NCI-H2081 (cell line): Measurements from ENCODE around the gene UIMC1.

Experiments
- DNase-seq, 2 experiments: peaks; one replicate each; lab custom pipeline; 2025; lab: John Stamatoyannopoulos, UW

Gene UIMC1

DNA sequence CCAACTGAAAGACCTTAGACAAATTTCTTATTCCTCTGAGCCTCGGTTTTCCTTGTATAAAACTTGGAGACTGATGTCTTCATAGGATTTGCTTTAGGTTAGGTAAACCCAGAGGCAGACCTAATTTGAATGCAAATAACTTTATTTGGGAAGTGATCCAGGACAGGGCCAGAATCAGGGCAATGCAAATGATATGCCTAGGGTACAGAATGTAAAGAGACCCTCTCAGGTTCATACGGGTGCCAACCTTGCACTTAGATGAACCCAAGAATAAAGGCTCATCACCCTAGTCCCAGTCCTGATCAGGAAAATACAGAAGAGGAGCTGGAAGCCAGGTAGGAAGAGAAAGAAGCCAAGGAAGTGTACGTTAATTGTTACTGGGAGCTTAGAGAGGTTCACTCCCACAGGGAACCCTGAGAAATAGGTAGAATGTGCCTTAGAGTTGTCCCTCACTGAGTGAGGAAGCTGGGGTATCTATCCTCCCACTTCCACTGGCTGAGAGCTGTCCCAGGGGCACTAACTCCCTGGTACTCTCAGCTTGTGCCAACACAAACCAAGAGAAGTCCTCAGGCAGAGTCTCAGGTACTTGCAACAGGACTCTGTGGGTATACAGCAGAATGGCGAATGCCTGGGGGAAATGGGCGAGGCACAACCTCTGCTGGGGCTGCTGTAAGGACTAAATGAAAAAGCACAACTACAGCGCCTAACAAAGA, 104.3 kb downstream of the UIMC1 start:
- no peak for DNase-seq

DNA sequence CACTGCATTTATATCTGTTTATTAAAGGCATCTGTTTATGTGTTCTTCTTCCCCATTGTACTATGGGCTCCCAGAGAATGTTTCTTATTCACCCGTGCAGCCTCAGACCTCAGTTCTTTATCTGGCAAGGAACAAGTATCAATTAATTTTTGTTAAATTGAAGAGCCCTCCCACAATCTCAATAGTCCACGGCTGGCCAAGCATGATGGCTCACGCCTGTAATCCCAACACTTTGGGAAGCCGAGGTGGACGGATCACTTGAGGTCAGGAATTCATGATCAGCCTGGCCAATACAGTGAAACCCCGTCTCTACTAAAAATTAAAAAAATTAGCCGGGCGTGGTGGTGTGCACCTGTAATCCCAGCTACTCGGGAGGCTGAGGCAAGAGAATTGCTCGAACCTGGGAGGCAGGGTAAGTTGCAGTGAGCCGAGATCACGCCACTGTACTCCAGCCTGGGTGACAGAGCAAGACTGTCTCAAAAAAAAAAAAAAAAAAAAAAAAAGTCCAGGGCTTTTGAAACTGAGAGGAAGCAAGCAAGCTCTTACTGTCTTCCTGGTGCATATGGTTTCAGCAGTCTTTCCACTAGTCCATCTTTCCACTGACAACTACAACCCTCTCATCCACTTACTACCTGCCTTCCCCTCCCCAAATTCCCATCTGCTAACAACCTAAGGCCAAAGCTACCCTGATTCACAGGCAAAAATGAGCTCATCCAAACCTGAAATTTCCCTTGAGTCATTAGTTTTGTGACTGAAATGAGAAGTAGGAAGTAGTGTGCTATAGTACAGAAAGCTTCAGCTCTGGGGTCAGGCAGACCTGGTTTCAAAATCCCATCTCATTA, 105.1 kb downstream of the UIMC1 start:
- DNase-seq = no peak

- no peak for DNase-seq
Measured at GRCh38 chr5:176900780-176901204, 105.8 kb downstream of the UIMC1 start.

DNA sequence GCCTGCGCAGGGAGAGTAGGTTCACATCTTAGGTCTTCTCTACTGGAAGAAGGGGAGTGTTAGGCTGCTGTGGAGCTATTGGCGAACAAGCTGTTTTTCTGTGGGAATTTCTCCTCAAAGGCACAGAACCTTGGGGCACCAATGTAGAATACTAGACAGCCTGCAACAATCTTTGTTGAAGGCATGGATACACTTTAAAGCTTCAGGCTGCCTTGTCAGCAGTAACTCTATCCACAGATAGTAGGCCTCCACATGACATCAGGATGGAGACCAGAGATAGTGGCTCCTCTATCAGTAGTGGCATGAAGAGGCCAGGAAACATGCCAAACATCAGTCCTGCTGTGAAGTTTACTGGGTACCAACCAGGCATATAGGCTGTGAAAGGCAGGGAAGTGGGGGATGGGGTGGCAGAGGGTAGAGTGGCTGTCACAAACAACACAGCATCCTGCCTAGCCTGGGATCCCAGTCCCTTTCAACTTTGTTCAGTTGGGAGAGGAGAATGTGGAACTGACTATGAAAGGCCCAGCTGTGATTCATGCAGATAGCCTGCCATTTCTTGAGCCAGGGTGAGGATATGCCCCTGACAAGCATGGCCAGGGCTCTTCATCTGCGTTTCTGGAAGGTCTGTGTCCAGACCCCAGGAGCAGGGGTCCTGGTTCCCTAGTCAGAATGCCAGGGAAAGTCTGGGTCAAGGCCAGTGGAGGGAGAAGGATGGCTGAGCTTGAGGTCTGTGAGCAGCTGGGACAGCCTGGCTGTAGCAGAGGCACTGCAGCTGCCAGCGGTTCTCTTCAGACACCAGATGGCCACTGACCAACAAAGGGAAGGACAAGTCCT, 106.4 kb downstream of the UIMC1 start:
- no peak for DNase-seq

DNA sequence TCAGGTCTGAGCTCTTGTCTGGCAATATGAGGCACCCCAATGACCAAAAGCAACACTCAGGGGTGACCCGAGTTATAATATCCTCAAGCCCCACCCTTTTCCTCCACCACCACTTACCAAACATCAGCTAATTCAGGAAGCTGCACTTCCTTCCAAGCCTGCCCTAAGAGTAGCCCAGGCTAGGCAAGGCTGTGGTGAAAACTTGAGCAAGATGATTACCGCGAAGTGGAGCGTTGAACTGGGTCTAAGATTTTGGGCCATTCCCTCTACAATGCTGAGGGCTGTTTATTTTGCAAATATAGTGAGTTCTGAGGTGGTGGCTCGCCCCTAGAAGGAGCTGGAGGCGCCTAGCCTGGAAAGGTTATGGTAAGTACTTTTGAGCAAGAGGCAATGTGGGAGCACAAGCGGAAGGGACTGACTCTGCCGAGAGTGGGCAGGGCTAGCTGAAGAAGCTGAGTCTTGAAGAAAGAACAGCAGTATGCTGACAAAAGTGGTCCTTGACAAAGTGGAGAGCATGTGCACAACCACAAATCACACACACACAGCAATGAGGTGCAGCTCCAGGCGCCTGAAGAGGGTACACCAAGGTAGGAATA, 107.2 kb downstream of the UIMC1 start, which contains the start of gene HK3:
Gene HK3 (minus strand): TSS at position 51 of the 596 bp plus-strand sequence. CDS start 3,187 bp downstream, outside the sequence.
- no peak for DNase-seq

GRCh38 chr5:176897263-176897662, 109.3 kb downstream of the UIMC1 start:
- no peak for DNase-seq

- no peak for DNase-seq
Measured at GRCh38 chr5:176895831-176896230, 110.7 kb downstream of the UIMC1 start.

DNA sequence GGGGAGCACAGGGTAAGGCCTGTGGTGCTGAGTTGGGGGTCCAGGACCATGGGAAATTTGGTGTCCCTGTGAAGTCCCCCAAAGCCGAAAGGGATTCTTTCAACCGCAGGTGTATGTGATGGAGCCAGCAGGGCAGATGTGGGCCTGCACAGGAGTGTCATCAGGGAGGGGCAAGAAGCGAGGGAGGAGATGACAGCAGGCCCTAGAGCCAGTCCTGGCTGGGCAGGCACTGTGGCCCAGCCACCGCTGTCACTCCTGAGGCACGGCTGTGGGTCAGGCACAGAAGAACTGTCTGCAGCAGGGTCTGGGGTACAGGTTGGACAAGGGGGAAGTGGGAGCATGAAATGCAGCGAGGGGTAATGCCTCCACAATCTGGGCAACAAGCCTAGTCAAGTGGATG, 112.3 kb downstream of the UIMC1 start:
- no peak for DNase-seq

DNA sequence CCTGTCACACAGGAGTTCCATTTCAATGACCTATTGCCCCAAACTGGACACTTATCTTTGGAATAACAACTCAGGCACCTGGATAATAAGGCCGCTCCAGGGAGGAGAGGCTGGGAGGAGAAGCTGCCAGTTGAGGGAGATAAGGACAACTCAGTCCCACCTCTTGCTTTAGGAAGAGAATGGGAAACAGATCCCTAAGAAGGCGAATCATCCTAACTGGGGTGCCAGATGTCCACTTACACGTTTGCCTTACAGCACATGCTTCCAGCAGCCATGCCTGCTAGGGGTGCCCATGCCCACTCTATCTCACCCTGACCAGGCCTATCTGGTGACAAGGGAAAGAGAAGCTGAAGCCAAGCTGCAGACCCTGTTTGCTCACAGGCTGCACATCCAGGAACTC, 113.9 kb downstream of the UIMC1 start:
- DNase-seq = no peak

GRCh38 chr5:176891331-176891958, 115.1 kb downstream of the UIMC1 start:
- no peak for DNase-seq

DNA sequence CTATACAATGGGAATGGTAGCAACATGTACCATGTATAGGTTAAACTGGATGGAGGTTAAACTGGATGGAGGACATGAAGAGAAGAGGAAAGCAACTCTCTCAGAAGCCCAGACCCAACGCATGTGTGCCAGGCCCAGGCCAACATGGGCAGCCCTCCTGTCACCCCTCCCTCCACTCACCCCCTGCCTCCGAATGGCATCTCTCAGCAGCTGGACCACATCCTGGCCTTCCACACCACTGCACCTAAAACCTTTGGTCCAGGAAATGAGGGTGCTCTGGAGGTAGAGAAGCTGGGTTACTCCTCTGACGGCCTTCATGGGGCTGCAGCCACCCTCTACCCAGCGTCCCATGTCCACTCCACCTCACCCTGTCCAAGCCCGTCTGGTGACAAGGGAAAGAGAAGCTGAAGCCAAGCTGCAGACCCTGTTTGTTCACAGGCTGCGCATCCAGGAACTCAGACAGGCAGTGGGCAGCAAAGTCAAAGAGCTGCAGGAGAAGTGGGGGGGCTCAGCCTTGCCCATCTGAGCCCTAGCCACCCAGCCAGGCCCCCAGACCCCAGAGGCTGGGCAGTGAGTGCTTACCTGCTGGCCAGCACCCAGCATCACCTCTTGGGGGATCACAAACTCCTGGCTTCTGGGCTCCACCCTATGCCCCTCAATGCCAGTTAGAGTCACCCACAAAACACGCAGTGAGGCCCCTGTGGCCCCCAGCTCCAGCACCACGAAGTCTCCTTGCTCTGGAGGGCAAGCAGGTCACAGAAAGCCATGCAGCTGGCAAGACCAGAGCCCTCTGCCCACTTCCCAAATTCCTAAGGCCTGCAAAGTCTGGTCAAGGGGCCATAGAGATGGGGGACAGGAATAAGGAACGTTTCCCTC, 115.9 kb downstream of the UIMC1 start:
- DNase-seq = no peak

- no peak for DNase-seq
Measured at GRCh38 chr5:176889321-176890280, 117.0 kb downstream of the UIMC1 start.

DNA sequence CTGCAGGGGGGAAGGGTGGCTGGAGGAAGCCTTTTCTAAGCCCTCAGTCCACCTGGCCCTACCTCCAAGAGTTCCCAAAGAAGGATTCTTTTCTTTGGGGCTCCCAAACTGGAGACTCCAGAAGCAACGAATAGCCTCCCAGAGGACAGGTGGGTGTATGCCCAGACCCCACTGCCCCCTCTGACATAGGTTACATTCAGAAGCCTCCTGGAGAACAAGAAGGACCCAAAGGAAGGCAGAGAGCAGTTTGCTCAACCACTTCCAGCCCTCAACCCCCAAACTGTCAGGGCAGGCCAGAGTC, 117.8 kb downstream of the UIMC1 start:
- DNase-seq = no peak

DNA sequence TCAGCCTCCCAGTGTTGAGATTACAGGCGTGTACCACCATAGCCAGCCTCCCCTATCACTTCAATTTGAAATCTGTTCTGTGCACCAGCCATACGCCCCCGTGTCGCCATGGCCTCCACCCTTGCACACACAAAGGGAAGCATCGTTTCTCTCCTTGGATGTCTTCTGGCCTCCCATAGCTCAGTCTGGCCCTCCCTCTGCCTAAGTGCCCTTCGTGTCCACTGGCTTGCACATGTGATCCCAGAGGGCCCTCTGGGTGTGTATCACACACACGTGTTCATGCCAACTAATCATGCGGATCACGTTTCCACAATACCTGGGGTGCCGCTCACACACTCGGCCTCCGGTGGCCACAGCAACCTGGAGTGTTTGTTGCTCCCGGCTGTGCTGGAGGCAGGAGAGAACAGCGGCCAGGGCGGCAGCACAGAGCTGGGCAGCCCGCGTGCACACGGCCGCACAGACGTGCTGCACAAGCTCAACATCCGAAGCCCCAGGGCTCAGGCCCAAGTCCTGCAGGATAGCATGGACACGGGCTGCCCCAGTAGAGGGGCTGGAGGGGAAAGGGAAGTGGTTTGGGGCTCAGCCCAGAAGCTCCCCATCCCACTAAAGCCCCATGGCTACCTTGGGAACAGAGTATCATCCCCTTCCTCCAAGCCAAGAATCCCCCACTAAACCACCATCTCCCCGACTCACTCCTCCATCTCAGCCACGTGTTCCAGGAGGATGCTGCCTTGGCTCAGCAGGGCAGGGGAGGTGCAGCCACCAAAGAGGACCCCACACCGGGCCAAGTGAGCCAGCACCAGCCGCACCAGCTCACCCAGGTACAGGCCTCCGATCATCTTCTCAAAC, 118.3 kb downstream of the UIMC1 start:
- no peak for DNase-seq

- no peak for DNase-seq
Measured at GRCh38 chr5:176887252-176887849, 119.2 kb downstream of the UIMC1 start.

DNA sequence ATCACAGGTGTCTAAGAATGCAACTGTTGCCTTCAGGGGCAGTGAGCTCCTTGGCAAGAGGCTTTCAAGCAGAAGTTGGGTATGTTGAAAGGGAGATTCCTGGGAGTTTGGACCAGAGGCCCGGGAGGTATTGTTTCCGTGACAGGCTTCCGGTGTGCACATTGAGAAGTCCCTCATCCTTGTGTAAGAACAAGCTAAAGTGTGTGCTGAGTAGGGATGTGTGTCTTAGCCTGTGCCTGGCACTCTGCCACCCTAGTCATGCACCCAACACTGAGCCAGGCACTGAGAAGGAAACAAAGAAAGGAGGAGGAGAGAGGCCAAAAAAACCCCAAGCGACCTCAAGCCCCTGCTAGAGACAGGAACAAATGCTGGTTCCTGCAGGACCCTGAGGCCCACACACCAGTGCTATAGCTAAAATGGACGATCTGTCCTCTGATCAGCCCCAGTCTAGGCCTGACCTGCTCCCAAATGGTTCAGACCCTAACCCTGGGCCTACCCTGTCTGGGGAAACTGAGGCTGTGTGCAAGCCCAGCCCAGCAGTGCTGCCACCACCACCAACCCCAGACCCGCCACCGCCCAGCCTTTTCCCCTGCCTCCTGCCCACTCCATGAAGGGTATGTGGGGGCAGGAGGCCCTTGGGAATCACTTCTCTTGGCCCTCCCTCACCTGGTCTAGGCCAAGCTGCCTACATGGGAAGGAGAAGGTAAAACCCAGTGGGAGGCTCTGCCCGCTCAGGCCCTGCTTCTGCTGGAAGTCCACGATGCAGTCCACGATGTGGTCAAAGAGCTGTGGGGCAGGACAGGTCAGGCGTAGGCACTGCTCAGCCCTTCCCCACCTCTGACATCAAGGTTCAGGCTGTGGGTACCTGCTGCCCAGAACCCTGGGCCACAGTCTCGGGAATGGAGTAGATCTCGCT, 120.0 kb downstream of the UIMC1 start:
- no peak for DNase-seq

GRCh38 chr5:176884571-176884890, 122.0 kb downstream of the UIMC1 start:
- DNase-seq = no peak
